AG04450 (cell line): ENCODE measurements around the gene CCDC117. TPM values are rescaled to one million over a fixed set of nuclear protein-coding genes. Genes with fewer than 3 reads are reported as not detected.
A peak's percentile ranks its signal among the peaks of the same experiment; 100 is the strongest.
"Not testable (repeated sequence)": the region's sequence is repeated elsewhere in the genome, so short reads cannot be mapped to it uniquely, and the experiment has no call there.

ENCODE experiments used
- CTCF ChIA-PET: fragments of 300-600, 350-600 bp; formaldehyde crosslinking; extraction: SDS; loops from one replicate; lab custom pipeline; 2022; ENCODE audit warnings: antibody characterized with exemption, inconsistent platforms; lab: Charles Lee
- POLR2A ChIA-PET: fragments of 350-600 bp; formaldehyde crosslinking; extraction: SDS; loops from one replicate; lab custom pipeline; 2021; ENCODE audit warnings: antibody characterized with exemption, inconsistent platforms; lab: Yijun Ruan, JAX
- DNase-seq: peaks from one replicate; pipeline ENCODE4 v3.0.0-alpha.2; 2011; ENCODE audit warnings: low read depth, low spot score
- H3K27ac ChIP-seq: one replicate; pipeline ENCODE4 v1.5.1; 2012; ENCODE audit warnings: low read depth, low read length, control low read depth
- H3K27me3 ChIP-seq: one replicate; pipeline ENCODE4 v1.6.0; 2012; ENCODE audit warnings: low read length; ENCODE audit not compliant: control insufficient read depth, insufficient read depth
- H3K4me3 ChIP-seq: 2 replicates; pipeline ENCODE4 v1.5.1; 2011; ENCODE audit warnings: mild to moderate bottlenecking, low read depth, low read length, control low read depth
- H3K9me3 ChIP-seq: 2 replicates; pipeline ENCODE4 v1.5.1; 2012; ENCODE audit warnings: low read length; ENCODE audit not compliant: control insufficient read depth, insufficient read depth
- polyA plus RNA-seq: library from polyadenylated mRNA; depleted of rRNA; stranded (reverse); fragments of >200 nt; gene quantifications from 2 replicates; pipeline ENCODE4 v1.2.3, GENCODE V29; 2011
- TF ChIP-seq, protein P1 (sequence below): IDR thresholded peaks from 2 replicates; pipeline ENCODE4 v1.5.1; 2011; ENCODE audit warnings: low read depth, low read length, control low read depth, inconsistent platforms

Gene CCDC117
- polyA plus RNA-seq, 1 experiment: 24.4 TPM

DNA sequence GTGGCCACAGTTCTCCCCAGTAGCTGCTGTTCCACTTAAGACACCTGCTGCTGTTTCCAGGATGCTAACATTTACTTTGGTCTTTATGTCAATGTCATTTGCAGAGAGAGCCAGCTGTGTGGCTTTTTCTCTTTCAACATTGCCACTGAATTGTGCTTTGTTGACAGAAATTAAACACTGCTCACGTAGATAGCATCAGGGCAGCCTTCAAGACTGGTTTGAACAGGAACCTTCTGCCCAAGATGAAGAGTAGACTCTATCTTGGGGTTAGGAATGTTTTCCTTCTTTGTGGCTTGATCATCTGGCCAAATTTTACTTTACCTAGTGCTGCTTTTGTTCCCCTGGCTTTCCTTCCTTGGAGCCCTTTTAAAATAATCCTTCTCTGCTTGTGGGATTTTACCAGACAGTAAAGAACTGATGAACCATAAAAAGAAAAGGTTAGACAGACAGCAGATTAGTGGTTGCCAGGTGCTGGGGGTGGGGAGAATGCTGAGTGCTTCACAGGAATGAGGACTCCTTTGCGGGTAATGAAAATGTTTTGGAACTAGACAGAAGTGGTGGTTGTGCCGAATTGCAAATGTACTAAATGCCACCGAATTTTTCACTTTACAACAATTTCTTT lies 50.5 kb downstream of the CCDC117 start:
- CTCF ChIA-PET: no interaction called here
- DNase-seq: no peak
- H3K9me3 ChIP-seq: no peaks in the 10 kb centered on the region
- TF ChIP-seq, protein P1, sequence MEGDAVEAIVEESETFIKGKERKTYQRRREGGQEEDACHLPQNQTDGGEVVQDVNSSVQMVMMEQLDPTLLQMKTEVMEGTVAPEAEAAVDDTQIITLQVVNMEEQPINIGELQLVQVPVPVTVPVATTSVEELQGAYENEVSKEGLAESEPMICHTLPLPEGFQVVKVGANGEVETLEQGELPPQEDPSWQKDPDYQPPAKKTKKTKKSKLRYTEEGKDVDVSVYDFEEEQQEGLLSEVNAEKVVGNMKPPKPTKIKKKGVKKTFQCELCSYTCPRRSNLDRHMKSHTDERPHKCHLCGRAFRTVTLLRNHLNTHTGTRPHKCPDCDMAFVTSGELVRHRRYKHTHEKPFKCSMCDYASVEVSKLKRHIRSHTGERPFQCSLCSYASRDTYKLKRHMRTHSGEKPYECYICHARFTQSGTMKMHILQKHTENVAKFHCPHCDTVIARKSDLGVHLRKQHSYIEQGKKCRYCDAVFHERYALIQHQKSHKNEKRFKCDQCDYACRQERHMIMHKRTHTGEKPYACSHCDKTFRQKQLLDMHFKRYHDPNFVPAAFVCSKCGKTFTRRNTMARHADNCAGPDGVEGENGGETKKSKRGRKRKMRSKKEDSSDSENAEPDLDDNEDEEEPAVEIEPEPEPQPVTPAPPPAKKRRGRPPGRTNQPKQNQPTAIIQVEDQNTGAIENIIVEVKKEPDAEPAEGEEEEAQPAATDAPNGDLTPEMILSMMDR: no peak
- H3K4me3 ChIP-seq: no peak overlapping the region
- POLR2A ChIA-PET: interaction anchor here (0.6 kb wide), 1 partner anchor 57 kb away, joined by 4 read pairs; no protein-coding TSS in a partner anchor
- H3K27me3 ChIP-seq: no peaks in the 10 kb centered on the region
- no peak overlapping the region for H3K27ac ChIP-seq

DNA sequence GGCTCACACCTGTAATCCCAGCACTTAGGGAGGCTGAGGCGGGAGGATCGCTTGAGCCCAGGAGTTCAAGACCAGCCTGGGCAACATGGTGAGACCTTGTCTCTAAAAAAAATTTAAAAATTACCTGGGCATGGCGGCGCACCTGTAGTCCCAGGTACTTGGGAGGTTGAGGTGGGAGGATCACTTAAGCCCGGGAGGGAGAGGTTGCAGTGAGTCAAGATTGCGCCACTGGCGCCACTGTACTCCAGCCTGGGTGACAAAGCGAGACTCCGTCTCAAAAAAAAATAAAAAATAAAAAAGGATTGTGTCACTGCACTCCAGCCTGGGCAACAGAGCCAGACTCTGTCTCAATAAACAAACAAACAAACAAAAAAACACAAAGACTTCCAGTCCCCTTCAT lies 52.0 kb downstream of the CCDC117 start:
- POLR2A ChIA-PET, CTCF ChIA-PET: not testable (repeated sequence)

DNA sequence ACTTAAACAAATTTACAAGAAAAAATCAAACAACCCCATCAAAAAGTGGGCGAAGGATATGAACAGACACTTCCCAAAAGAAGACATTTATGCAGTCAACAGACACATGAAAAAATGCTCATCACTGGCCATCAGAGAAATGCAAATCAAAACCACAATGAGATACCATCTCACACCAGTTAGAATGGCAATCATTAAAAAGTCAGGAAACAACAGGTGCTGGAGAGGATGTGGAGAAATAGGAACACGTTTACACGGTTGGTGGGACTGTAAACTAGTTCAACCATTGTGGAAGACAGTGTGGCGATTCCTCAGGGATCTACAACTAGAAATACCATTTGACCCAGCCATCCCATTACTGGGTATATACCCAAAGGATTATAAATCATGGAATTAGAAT lies 53.9 kb downstream of the CCDC117 start:
- POLR2A ChIA-PET, H3K9me3 ChIP-seq, DNase-seq, H3K27me3 ChIP-seq, H3K27ac ChIP-seq, H3K4me3 ChIP-seq, CTCF ChIA-PET: not testable (repeated sequence)

More for the DNA sequence above, 52.0 kb downstream of the CCDC117 start:
- H3K27me3 ChIP-seq, DNase-seq, H3K27ac ChIP-seq, H3K9me3 ChIP-seq, H3K4me3 ChIP-seq: not testable (repeated sequence)

DNA sequence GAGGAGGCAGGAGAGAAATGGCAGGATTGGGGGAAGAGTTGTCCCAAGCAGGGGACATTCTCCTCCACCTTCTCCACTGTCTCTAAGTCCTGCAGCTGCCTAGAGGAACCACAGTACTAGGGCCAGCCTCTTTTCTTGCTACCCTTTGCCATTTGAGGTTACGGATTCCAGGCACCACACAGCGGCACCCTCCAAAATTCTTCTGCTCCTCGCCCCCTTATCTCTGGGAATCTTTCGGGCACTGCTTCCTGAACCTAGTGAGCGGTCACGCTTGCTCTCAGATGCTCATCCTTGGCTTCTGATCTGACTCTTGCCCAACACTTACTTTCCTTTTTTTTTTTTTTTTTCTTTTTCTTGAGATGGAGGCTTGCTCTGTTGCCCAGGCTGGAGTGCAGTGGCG lies 54.4 kb downstream of the CCDC117 start:
- ChIA-PET CTCF (interaction anchor here (0.5 kb wide), 1 partner anchor 918 kb away, joined by 4 read pairs; no protein-coding TSS in a partner anchor), POLR2A (no interaction called here)
- no peaks in the 10 kb centered on the region for H3K9me3 ChIP-seq
- no peak for DNase-seq
- no peaks in the 10 kb centered on the region for H3K27me3 ChIP-seq
- TF ChIP-seq, protein P1: no peak
- H3K27ac ChIP-seq: no peak overlapping the region
- H3K4me3 ChIP-seq: no peak overlapping the region

DNA sequence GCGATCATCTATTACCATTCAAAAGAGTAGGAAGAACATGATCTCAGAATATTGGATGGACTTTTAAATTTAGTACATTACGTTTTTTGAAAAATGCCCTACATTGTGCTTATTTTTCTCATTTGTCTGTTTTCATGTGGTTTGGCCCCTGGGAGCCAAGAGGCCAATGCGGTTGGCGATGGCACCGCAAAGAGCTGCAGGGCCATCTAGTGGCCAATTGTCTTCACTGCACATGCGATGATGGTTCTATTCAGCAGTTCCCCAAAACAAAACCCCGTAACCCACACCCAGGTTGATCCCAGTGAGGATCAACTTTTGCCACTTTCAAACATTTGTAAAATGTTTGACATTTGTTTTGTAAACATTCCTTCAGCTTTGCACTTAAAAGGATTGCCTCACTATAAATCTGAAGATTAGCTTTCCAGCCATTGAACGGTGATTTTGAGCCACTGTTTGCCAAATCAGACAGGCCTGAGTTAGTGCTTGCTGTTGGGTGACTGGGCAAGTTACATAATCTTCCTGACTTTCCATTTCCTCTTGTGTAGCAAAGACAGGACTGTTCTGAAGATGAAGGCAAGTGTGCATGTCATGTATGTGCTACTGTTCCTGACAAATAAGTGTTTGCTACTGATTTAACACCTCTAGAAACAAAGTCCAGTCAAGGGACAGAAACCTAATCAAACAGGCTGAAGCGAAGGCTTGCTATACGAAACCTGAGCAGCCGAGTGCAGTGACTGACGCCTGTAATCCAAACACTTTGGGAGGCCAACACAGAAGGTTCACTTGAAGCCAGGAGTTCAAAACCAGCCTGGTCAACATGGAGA lies 57.1 kb downstream of the CCDC117 start:
- H3K27ac ChIP-seq: no peak overlapping the region
- CTCF ChIA-PET: interaction anchor here (0.6 to 4.4 kb wide), 26 partner anchors 9 to 814 kb away, joined by 3 to 78 read pairs (median 4); no protein-coding TSS in a partner anchor
- no peaks in the 10 kb centered on the region for H3K27me3 ChIP-seq
- no peak overlapping the region for H3K4me3 ChIP-seq
- TF ChIP-seq, protein P1: peak; percentile 97
- no peaks in the 10 kb centered on the region for H3K9me3 ChIP-seq
- DNase-seq: peak; percentile 53
- POLR2A ChIA-PET: interaction anchor here (1.0 to 2.7 kb wide), 2 partner anchors 30 to 287 kb away, joined by 3 to 11 read pairs; partner anchors contain the start of gene XBP1
